HG02610 (cell line): ENCODE data around the gene DHRS7C.

Experiments used
- ATAC-seq: cut with Tn5 transposase; IDR thresholded peaks from one replicate; pipeline ENCODE4 v1.9.1; 2021; ENCODE audit warnings: mild to moderate bottlenecking, moderate library complexity; ENCODE audit not compliant: unreplicated experiment

Gene DHRS7C

DNA sequence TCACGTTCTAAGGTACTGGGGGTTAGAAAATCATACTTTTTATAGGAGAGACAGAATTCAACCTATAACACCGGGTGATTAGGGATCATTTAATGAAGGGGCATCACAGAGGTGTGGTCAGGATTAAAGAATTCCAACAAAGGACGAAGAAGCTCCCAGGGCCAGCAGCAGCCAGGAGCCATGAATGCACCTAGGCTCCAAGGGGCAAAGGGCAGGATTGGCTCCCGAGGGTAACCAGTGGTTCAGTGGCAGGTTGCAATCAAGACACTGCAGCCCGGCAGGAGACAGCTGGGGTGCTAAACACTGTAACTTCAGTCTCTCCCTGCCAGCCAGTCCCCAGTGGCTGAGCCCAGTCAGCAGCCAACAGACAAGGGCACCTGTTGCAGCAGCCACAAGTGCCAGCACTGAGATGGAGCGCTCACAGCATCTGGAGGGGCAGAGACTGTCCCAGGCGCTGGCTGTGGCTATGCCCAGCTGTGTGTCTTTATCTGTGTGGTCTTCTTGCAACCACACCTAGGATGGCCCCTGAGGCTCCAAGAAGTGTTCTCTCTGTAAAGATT is 23.9 kb downstream of the DHRS7C start:
- no peak for ATAC-seq

DNA sequence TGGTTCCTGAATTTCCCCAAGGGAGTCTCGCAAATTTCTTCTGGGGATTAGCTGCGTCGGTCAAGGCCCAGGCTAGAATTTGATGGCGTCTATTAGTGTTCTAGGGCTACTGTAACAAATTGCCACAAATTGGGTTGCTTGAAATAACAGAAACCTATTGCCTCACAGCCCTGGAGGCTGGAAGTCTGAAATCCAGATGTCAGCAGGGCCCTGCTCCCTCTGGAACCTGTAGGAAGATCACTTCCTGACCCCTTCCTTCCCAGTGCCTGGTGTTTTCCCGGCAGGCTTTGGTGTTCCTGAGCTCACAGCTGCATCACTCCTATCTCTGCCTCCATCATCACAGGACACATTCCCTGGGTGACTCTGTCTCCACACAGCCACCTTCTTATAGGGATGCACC is 24.4 kb downstream of the DHRS7C start:
- ATAC-seq = no peak

DNA sequence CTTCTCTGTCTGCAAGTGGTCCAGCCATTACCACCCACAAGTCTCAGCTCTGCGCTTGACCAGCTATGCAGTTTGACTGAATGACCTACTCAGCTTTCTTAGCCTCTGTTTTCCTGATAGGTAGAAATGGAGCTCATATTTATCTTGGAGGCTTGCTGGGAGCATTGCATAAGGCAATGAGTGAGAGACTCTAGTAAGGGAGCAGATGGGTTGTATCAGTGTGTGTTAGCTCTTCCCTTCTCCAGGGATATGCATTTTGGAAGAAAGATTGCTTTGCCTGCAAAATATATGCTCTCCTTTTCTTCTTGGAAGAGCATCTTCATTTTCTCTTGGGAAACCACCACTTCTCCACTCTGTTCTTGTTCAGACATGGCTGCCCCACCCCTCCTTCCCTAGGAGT is 26.1 kb downstream of the DHRS7C start:
- ATAC-seq = no peak

DNA sequence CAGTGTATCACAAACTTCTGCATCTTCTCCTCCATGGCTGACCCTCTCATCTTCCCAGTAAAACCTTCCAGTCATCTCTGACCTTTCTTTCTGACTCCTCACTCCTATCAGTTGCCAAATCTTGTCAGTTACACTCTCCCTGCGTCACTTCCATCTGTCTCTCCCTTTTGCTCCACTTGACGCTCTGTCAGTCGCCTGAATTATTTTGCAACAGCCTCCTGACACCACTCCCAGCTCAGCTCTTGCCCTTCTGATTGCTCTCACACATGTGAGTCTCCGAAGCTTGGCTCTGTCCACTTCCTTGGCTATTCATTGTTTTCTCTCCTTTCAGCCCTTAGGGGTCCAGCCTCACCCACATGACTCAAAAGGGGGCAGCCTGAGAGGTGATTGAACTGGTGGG is 27.7 kb downstream of the DHRS7C start:
- no peak for ATAC-seq

DNA sequence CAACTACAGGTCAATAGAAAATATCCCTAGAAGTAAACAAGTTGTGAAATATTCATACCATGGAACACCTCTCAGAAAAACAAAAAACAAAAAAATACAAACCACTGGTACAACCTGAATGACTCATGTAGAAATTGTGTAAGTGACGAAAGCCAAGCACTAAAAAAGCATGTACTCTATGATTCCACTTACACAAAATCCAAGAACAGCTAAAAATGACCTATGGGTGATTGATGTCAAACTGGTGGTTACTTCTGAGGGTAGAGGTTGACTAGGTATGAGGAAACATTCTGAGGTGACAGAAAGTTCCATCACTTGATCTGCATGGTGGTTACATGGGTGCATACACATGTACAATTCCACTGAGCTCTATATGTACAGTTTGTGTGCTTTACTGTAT is 31.1 kb downstream of the DHRS7C start:
- no peak for ATAC-seq

DNA sequence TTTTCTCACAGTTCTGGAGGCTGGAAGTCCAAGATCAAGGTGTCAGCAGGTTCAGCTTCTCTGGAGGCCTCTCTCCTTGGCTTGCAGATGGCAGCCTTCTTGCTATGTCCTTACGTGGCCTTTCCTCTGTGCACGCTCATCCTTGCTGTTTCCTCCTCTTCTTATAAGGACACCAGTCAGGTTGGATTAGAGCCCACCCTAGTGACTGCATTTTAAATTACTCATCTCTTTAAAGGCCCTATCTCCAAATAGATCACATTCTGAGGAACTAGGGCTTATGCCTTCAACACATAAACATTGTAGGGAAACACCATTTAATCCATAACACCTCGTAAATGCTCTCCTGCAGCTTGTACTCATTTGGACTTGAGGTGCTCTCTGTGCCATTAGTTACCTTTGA is 36.3 kb downstream of the DHRS7C start:
- ATAC-seq = no peak

DNA sequence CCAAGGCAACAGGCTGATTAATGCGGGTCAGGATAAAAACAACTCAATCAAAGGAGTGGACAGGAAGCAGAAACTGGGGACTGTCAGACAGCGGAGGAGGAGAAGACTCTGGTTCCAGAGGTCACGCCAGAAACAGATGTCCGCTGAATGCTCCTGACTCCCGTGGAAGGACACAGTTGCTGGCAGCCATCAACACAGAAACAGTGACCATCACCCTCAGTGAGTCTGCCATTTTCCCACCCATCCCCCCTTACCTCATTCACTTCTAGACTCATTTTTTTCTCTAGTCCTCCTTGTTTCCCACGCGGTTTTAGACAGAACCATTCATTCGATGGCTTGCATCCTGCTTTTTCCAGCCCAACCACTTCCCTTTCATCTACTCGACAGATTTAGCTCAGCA is 40.9 kb downstream of the DHRS7C start:
- ATAC-seq = no peak

DNA sequence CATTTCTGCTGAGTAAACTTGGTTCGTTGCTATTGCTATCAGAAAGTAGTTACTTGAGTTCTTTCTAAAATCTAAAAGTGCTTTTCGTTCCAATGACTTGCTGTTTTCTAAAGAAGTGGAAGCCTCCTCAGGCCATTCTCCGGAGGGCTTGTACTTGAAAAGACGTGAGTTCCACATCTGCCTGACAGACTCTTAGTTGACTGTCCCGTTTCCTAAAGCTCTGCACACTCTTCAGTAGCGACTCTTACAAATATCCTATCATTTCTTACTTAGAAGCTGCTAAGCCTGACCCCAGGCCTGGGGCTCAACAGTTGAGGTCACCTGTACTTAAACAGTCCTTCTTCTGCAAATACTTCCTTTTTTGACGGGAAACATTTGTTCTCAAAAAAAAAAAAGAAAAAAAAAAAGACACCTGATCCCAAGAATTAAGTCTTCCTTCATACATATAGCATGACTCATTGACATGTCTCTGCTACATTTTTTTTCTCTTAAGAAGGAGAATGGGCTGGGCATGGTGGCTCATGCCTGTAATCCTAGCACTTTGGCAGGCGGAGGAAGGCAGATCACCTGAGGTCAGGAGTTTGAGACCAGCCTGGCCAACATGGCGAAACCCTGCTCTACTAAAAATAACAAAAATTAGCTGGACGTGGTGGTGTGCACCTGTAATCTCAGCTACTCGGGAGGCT is 61.5 kb downstream of the DHRS7C start:
- ATAC-seq = no peak

DNA sequence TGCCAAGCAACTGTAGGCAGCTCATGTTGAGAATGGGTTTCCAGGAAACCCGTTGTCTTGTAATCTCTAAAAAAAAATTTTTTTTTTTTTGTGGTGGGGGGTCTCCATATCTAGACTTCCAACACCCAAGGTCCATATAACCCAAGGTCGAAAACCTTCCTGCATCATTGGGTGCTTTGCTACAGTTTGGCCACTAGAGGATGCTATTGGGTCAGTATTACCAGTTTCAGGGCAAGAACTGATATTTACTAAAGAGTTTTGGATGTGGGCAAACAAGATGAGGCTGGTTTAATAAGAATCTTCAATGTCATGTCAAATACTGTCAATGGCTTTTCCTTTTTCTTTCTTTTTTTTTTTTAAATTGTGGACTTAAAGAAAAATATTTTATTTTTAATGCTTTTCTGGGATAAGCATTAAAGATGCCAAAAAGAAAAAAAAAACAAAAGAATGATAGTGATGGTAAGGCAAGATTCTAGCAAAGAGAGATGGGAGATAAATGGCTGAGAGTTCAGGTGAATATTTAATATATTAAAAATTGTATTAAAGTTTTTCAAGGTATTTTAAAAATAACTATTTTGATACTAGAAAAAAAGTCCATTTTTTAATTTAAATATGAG is 62.2 kb downstream of the DHRS7C start:
- ATAC-seq = no peak

DNA sequence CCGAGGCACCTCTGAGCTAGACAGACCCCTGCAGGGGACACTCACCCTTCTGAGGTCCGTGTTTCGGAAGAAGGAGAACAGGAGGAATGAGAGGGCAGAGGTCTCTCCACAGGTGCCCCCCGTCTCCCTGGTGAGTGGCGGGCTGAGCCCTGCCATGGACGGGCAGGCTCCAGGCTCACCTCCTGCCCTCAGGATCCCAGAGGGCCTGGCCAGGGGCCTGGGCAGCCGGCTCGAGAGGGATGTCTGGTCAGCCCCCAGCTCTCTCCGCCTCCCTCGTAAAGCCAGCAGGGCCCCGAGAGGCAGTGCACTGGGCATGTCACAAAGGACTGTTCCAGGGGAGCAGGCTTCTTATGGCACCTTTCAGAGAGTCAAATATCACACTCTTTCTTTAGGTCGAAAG is 62.8 kb downstream of the DHRS7C start:
- no peak for ATAC-seq

DNA sequence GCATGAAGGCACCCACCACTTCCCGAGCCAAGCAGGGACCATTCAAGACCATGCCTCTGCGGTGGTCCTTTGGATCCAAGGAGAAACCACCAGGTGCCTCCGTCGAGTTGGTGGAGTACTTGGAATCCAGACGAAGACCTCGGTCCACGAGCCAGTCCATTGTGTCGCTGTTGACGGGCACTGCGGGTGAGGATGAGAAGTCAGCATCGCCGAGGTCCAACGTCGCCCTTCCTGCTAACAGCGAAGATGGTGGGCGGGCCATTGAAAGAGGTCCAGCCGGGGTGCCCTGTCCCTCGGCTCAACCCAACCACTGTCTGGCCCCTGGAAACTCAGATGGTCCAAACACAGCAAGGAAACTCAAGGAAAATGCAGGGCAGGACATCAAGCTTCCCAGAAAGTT is 63.4 kb downstream of the DHRS7C start:
- ATAC-seq = no peak

DNA sequence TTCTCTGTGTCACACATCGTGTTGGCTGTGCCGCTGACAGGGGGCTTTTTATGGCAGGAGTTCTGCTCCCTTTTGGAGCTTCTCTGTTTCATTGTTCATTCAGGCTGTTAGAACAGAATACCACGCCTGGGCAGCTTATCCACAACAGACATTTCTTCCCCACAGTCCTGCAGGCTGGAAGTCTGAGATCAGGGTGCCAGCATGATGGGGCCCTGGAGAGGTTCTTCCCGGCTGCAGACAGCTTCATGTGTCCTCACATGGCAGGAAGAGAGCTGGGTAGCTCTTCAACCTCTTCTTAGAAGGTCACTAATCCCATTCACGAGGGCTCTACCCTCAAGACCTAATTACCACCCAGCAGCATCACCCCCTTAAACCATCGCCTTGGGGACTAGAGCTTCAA is 65.1 kb downstream of the DHRS7C start:
- ATAC-seq = no peak

DNA sequence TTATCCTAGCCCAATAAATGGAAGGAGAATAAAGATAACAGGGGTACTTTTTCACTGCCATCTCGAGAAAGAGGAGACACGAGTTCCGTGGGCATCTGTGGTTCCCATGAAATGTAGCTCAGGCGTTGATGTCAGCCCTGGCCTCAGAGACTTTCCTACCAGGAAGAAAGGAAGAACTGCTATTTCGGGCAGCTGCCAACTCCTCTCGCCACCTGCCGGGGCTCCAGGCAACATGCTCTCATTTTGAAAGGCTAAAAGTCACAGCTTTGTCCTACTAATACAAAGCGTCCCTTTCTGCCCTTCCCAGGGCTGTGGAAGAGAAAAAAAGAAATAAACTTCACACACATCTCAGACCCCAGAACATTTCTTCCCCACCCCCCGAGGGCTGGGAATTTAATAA is 65.8 kb downstream of the DHRS7C start:
- ATAC-seq = no peak
